K562 (cell line): Measurements from ENCODE around the gene ERMP1. TPM values are rescaled to one million over a fixed set of nuclear protein-coding genes. Genes with fewer than 3 reads are reported as not detected.

Source experiments
- BRD4 ChIP-seq: fragments of 200-600 bp; sonication (generic); IDR thresholded peaks from 2 replicates; pipeline ENCODE4 v1.6.1; 2017; ENCODE audit warnings: inconsistent platforms
- CBX1 ChIP-seq: sonication (generic); IDR thresholded peaks from 2 replicates; pipeline ENCODE4 v1.6.1; 2016; ENCODE audit warnings: antibody characterized with exemption, low read depth, mild to moderate bottlenecking
- CBX8 ChIP-seq: fragments of 200-600 bp; sonication (generic); IDR thresholded peaks from 2 replicates; pipeline ENCODE4 v1.6.1; 2012; ENCODE audit warnings: borderline replicate concordance, mixed run types, low read depth, mild to moderate bottlenecking, moderate library complexity, mixed read lengths, low read length, control low read depth, inconsistent platforms; ENCODE audit not compliant: poor library complexity, severe bottlenecking; ENCODE audit errors: extremely low read depth
- CXXC5 ChIP-seq: fragments of 250-450 bp; sonication (Bioruptor Pico); IDR thresholded peaks from 2 replicates; pipeline ENCODE4 v1.8.0; 2022; ENCODE audit warnings: inconsistent platforms, mild to moderate bottlenecking, moderate library complexity
- ESRRA ChIP-seq: fragments of 450-650 bp; IDR thresholded peaks from 2 replicates; pipeline ENCODE4 v1.6.1; 2014; ENCODE audit warnings: low read depth, mild to moderate bottlenecking, moderate library complexity, borderline replicate concordance
- ETV5 ChIP-seq: sonication (generic); formaldehyde crosslinking; IDR thresholded peaks from 2 replicates; pipeline ENCODE4 v1.4.0; 2020; ENCODE audit warnings: low read depth, mild to moderate bottlenecking, missing genetic modification reagents
- HDAC6 ChIP-seq: IDR thresholded peaks from 2 replicates; pipeline ENCODE4 v1.6.1; 2012; ENCODE audit warnings: low read depth, mild to moderate bottlenecking, control low read depth, inconsistent platforms, low read length, moderate library complexity
- L3MBTL2 ChIP-seq: fragments of 450-650 bp; IDR thresholded peaks from 2 replicates; pipeline ENCODE4 v1.6.1; 2016; ENCODE audit warnings: mild to moderate bottlenecking, moderate library complexity
- MTF1 ChIP-seq: fragments of 250-450 bp; sonication (Bioruptor Pico); IDR thresholded peaks from 2 replicates; pipeline ENCODE4 v1.9.0; 2021; ENCODE audit warnings: moderate library complexity, mild to moderate bottlenecking, inconsistent platforms, borderline replicate concordance
- NFXL1 ChIP-seq: fragments of 450-650 bp; formaldehyde crosslinking; IDR thresholded peaks from 2 replicates; pipeline ENCODE4 v1.4.0; 2021; ENCODE audit warnings: mild to moderate bottlenecking
- NUFIP1 ChIP-seq: fragments of 450-650 bp; IDR thresholded peaks from 2 replicates; pipeline ENCODE4 v1.6.1; 2018; ENCODE audit not compliant: partially characterized antibody
- PHTF2 ChIP-seq: fragments of 250-450 bp; sonication (Bioruptor Pico); IDR thresholded peaks from 2 replicates; pipeline ENCODE4 v1.5.0; 2021; ENCODE audit warnings: mild to moderate bottlenecking
- PPARD ChIP-seq: fragments of 250-450 bp; sonication (Bioruptor Pico); IDR thresholded peaks from 2 replicates; pipeline ENCODE4 v1.8.0; 2022; ENCODE audit warnings: inconsistent platforms, mild to moderate bottlenecking, moderate library complexity
- RCOR1 ChIP-seq, 2 experiments: IDR thresholded peaks; 2 replicates each; pipeline ENCODE4 v1.6.1; 2012; ENCODE audit warnings: low read depth in 2 of 2, low read length in 2 of 2, borderline replicate concordance in 1 of 2, improper control_type of control experiment in 1 of 2
- RFX7 ChIP-seq: fragments of 250-450 bp; sonication (Bioruptor Pico); IDR thresholded peaks from 2 replicates; pipeline ENCODE4 v1.5.1; 2021; ENCODE audit warnings: mild to moderate bottlenecking
- RNF219 ChIP-seq: fragments of 250-450 bp; sonication (Bioruptor Pico); IDR thresholded peaks from 2 replicates; pipeline ENCODE4 v1.5.0; 2022; ENCODE audit warnings: mild to moderate bottlenecking
- SMAD1 ChIP-seq: fragments of 150-350 bp; IDR thresholded peaks from 2 replicates; pipeline ENCODE4 v1.6.1; 2014; ENCODE audit warnings: low read length, low read depth; ENCODE audit not compliant: partially characterized antibody
- SOX6 ChIP-seq: fragments of 450-650 bp; IDR thresholded peaks from 2 replicates; pipeline ENCODE4 v1.6.1; 2014; ENCODE audit warnings: mild to moderate bottlenecking
- TEAD1 ChIP-seq, 2 experiments: fragments of 450-650 bp in 1 of 2; sonication (generic) in 1 of 2; formaldehyde crosslinking; IDR thresholded peaks; 2 replicates each; pipeline versions ENCODE4 v1.4.0 to v1.8.0; 2020 to 2022; ENCODE audit warnings: mild to moderate bottlenecking in 2 of 2, missing genetic modification reagents in 1 of 2
- TFAP4 ChIP-seq: sonication (generic); formaldehyde crosslinking; IDR thresholded peaks from 2 replicates; pipeline ENCODE4 v1.8.0; 2022; ENCODE audit warnings: missing genetic modification reagents, mild to moderate bottlenecking, moderate library complexity, borderline replicate concordance
- ZKSCAN3 ChIP-seq: fragments of 250-450 bp; sonication (Bioruptor Pico); IDR thresholded peaks from 2 replicates; pipeline ENCODE4 v1.4.0; 2020
- ZNF197 ChIP-seq: fragments of 200-800 bp; sonication (Bioruptor generic); IDR thresholded peaks from 2 replicates; pipeline ENCODE4 v1.6.1; 2016; ENCODE audit warnings: low read depth, missing genetic modification characterization, missing compliant biosample characterization
- polyA plus RNA-seq, 8 experiments: library from polyadenylated mRNA; depleted of rRNA in 4 of 8; stranded (reverse) in 5 of 8; unstranded in 3 of 8; fragments of >200 nt; fragmentation: Nextera tagmentation in 2 of 8; fragmentation: Illumina TruSeq in 1 of 8; extraction: Ambion mirVana in 2 of 8; extraction: Trizol in 1 of 8; gene quantifications; 2 replicates each; pipeline versions ENCODE4 v1.2.1 to v1.2.3, GENCODE V29; 2011 to 2014; ENCODE audit warnings: inconsistent platforms in 1 of 8, missing spikeins in 1 of 8
- total RNA-seq, 7 experiments: library from RNA; depleted of rRNA in 6 of 7; stranded (reverse); fragments of >200 nt in 6 of 7; fragmentation: Illumina TruSeq in 2 of 7; extraction: Trizol in 2 of 7; gene quantifications; 2 replicates each; pipeline versions ENCODE4 v1.2.1 to v1.2.3, GENCODE V29; 2011 to 2021; ENCODE audit warnings: low replicate concordance in 1 of 7
- TF ChIP-seq, protein P1 (sequence below): fragments of 200-400 bp; formaldehyde crosslinking; IDR thresholded peaks from 2 replicates; pipeline ENCODE4 v1.6.1; 2017; ENCODE audit warnings: mild to moderate bottlenecking, low read depth, low read length, moderate library complexity

The ERMP1 gene
- total and polyA plus RNA-seq, 9 of the 15 experiments (the other 6 are each of a cell fraction or from before 2014, with no cell fraction given) = 2.5 to 26.3 (median 12.6) TPM

DNA sequence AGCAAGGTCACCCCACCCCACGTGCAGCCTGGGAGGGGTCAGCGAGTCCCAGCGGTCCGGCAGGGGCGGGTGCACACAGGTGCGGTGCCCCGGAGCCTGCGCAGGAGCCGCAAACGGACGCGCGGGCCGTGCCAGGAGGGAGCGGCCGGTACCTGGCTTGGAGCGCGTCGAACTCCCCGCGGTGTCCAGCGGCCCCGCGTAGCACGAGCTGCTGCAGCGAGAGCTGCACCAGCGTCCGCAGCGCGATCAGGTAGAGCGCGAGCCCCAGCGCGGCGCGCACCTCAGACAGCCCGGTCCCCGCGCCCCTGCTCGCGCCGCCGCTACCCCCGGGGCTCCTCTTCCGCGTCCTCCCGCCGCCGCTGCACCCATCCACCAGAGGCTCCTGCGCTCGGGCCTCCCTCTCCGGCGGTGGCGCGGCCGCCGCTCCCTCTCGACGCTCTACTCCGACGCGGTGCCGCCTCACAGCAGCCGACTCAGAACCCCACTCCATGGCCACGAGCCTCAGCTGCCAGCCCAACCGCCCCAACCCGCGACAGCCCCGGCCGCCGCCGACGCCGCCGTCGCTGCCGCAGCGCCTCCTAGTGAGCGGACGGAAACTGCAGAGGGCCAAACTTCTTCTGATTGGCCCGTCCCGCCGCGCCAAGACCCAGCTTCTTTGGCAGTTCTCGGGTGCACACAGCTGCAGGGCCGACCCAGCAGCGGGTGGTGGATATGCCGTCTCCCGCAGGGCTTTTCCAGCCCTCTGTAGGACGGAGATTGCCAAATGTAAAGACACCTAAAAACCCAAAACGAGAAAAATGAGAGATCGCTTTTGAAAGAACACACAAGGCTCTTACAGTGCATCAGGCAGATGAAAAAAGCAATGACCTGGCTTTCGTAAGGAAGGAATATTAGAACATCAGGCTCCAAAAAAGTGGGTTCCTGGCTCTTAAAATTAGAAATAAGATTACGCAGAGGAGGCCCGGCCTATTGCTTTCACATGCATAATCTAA is at the start of gene ERMP1 (continued):
- TF ChIP-seq TFAP4 (CRISPR knock-in tag) (peak; percentile 83; the same call in 1 of the 2 replicates), PPARD (no peak), PHTF2 (CRISPR knock-in tag) (no peak), ESRRA (peak; percentile 45; the same call in 1 of the 2 replicates), MTF1 (no peak), SMAD1 (no peak), RNF219 (CRISPR knock-in tag) (no peak), CBX8 (no peak), ETV5 (peak; percentile 59; the same call in 1 of the 2 replicates), NFXL1 (CRISPR knock-in tag) (no peak), L3MBTL2 (peak; percentile 74), BRD4 (no peak), SOX6 (no peak), RFX7 (CRISPR knock-in tag) (no peak), ZNF197 (CRISPR knock-in tag) (no peak), CXXC5 (CRISPR knock-in tag) (peak; percentile 70), RCOR1 (IDR thresholded peaks at IDR 0.05; ENCODE audit: borderline replicate concordance in 1 of 2, low read depth in 2 of 2, low read length in 2 of 2) (peak in 1 of 2 experiments; percentile 49; a peak in 1 of 4 replicates), ZKSCAN3 (CRISPR knock-in tag) (no peak), CBX1 (peak; percentile 77), TEAD1 (CRISPR knock-in tag; IDR thresholded peaks at IDR 0.05) (no peak), NUFIP1 (no peak), HDAC6 (no peak)
- TF ChIP-seq, protein P1, sequence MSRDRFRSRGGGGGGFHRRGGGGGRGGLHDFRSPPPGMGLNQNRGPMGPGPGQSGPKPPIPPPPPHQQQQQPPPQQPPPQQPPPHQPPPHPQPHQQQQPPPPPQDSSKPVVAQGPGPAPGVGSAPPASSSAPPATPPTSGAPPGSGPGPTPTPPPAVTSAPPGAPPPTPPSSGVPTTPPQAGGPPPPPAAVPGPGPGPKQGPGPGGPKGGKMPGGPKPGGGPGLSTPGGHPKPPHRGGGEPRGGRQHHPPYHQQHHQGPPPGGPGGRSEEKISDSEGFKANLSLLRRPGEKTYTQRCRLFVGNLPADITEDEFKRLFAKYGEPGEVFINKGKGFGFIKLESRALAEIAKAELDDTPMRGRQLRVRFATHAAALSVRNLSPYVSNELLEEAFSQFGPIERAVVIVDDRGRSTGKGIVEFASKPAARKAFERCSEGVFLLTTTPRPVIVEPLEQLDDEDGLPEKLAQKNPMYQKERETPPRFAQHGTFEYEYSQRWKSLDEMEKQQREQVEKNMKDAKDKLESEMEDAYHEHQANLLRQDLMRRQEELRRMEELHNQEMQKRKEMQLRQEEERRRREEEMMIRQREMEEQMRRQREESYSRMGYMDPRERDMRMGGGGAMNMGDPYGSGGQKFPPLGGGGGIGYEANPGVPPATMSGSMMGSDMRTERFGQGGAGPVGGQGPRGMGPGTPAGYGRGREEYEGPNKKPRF = no peak
